NT2/D1 (cell line): ENCODE data around the gene FRAT1.
"Not testable (repeated sequence)": the region's sequence is repeated elsewhere in the genome, so short reads cannot be mapped to it uniquely, and the experiment has no call there.

ENCODE experiments used
- SUZ12 ChIP-seq: IDR thresholded peaks from 2 replicates; pipeline ENCODE4 v1.6.1; 2011; ENCODE audit not compliant: insufficient read length, insufficient read depth; ENCODE audit errors: extremely low read depth
- YY1 ChIP-seq: IDR thresholded peaks from 2 replicates; pipeline ENCODE4 v1.6.1; 2011; ENCODE audit not compliant: insufficient read length, insufficient read depth
- ZNF274 ChIP-seq: IDR thresholded peaks from 2 replicates; pipeline ENCODE4 v1.6.1; 2011; ENCODE audit warnings: mild to moderate bottlenecking, low read depth, low read length

- not testable (repeated sequence) for TF ChIP-seq SUZ12, YY1, ZNF274
Observed at GRCh38 chr10:97290076-97290475, 29.0 kb upstream of the FRAT1 start.
